Glutamatergic neuron (in vitro differentiated cells): ENCODE measurements around the gene NTN1. TPM values are rescaled to one million over a fixed set of nuclear protein-coding genes. Genes with fewer than 3 reads are reported as not detected.

Source experiments
- DNase-seq: peaks from one replicate; pipeline ENCODE4 v3.0.0; 2022
- H3K27ac Mint-ChIP-seq: one replicate; pipeline ENCODE4 v1.8.0; 2020; ENCODE audit warnings: mild to moderate bottlenecking, mixed read lengths, inconsistent platforms; ENCODE audit not compliant: unreplicated experiment
- H3K27me3 Mint-ChIP-seq: one replicate; pipeline ENCODE4 v1.8.0; 2020; ENCODE audit warnings: mild to moderate bottlenecking, moderate library complexity, mixed read lengths, inconsistent platforms; ENCODE audit not compliant: unreplicated experiment
- H3K36me3 Mint-ChIP-seq: one replicate; pipeline ENCODE4 v1.8.0; 2020; ENCODE audit warnings: mild to moderate bottlenecking, mixed read lengths, inconsistent platforms; ENCODE audit not compliant: unreplicated experiment
- H3K4me1 Mint-ChIP-seq: one replicate; pipeline ENCODE4 v1.8.0; 2020; ENCODE audit warnings: mild to moderate bottlenecking, low read depth, mixed read lengths, inconsistent platforms; ENCODE audit not compliant: unreplicated experiment
- H3K4me3 Mint-ChIP-seq: one replicate; pipeline ENCODE4 v1.8.0; 2020; ENCODE audit warnings: mild to moderate bottlenecking, mixed read lengths, inconsistent platforms; ENCODE audit not compliant: unreplicated experiment
- H3K9me3 Mint-ChIP-seq: one replicate; pipeline ENCODE4 v1.8.0; 2020; ENCODE audit warnings: mild to moderate bottlenecking, moderate library complexity, mixed read lengths, inconsistent platforms; ENCODE audit not compliant: unreplicated experiment
- CTCF ChIP-seq: fragments of 200-600 bp; sonication (generic); IDR thresholded peaks from one replicate; pipeline ENCODE4 v1.5.0; 2021; ENCODE audit not compliant: partially characterized antibody, unreplicated experiment
- total RNA-seq: library from RNA; stranded (reverse); fragmentation: NEBNext Ultra II Directional; extraction: Animal tissue kit (Norgen Biotek cat#: 25700); gene quantifications from one replicate; pipeline ENCODE4 v1.2.1, GENCODE V29; 2021; ENCODE audit not compliant: unreplicated experiment

NTN1 gene
- total RNA-seq, 1 donor from 2014 or later = 0.76 TPM

- Mint-ChIP-seq H3K27ac (no peak overlapping the region), H3K4me1 (no peaks in the 10 kb centered on the region), H3K4me3 (no peak overlapping the region), H3K27me3 (no peaks in the 10 kb centered on the region), H3K9me3 (peaks cover 3% of the 10 kb centered on the region), H3K36me3 (no peaks in the 10 kb centered on the region)
- TF ChIP-seq CTCF = no peak
- DNase-seq = no peak
These were observed 103.2 kb downstream of the NTN1 start for GRCh38 chr17:9124554-9124935.

DNA sequence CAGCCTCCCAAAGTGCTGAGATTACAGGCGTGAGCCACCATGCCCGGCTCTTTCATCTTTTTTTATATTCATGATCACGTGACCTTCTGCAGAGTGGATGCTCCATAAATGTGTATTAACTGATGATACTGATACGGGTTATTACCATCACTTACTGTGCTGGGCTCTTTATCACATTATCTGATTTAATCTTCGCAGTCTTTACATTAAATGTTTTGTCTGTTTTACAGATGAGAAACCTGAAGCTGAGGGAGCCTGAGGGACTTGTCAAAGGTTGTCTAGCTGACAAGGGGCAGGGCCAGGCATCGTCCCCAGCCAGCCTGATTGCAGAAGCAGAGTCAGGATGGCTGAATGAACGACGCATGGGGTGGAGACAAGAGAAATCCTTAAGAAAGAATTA lies 104.4 kb downstream of the NTN1 start:
- Mint-ChIP-seq H3K36me3 (peaks cover 3% of the 10 kb centered on the region), H3K9me3 (peaks cover 3% of the 10 kb centered on the region), H3K4me3 (peak overlapping the region; percentile 49), H3K4me1 (no peaks in the 10 kb centered on the region), H3K27me3 (peaks cover 5% of the 10 kb centered on the region), H3K27ac (no peak overlapping the region)
- DNase-seq = no peak
- no peak for TF ChIP-seq CTCF

DNA sequence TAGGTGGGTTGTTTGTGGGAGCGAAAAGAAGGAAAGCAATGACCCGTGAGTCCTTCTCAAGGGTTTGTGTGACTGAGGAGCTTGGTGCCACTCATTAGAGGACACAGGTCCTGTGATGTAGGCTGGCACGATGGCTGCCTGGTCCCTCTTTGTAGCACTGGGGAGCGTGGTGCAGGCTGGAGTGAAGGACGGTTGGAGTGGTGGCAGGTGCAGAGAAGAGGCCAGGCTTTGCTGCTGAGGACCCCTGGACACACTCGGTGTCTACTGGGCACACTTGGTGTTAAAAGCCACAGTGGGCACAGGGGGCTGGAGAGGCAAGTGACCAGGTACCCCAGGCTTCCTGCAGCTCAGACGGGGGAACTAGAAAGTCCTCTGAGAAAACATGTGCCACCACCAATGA lies 106.0 kb downstream of the NTN1 start:
- H3K4me1 Mint-ChIP-seq = no peaks in the 10 kb centered on the region
- H3K27ac Mint-ChIP-seq = no peak overlapping the region
- TF ChIP-seq CTCF = no peak
- H3K36me3 Mint-ChIP-seq = peaks cover 5% of the 10 kb centered on the region
- no peak overlapping the region for H3K4me3 Mint-ChIP-seq
- H3K9me3 Mint-ChIP-seq = peaks cover 3% of the 10 kb centered on the region
- H3K27me3 Mint-ChIP-seq = peaks cover 8% of the 10 kb centered on the region
- no peak for DNase-seq

GRCh38 chr17:9131371-9131770 lies 110.1 kb downstream of the NTN1 start:
- peaks cover 5% of the 10 kb centered on the region for H3K36me3 Mint-ChIP-seq

DNA sequence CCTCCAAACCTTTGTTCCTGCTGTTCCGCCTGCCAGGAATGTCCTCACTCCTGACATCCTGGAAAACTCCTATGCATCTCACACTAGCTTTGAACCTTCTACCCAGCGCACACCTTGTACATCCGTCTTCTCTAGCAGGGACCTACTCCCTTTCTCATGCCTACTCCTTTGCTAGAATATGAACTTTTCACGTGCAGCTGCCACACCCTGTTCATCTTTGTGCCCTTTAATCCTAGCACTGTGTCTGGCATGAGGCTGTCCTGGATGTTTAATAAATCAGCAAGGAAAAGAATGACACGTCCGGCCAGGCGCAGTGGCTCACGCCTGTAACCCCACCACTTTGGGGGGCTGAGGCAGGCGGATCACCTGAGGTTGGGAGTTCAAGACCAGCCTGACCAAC lies 111.0 kb downstream of the NTN1 start:
- H3K4me1 Mint-ChIP-seq = peaks cover 2% of the 10 kb centered on the region
- H3K9me3 Mint-ChIP-seq = no peaks in the 10 kb centered on the region
- H3K27me3 Mint-ChIP-seq = peaks cover 10% of the 10 kb centered on the region
- H3K36me3 Mint-ChIP-seq = peaks cover 5% of the 10 kb centered on the region
- no peak overlapping the region for H3K4me3 Mint-ChIP-seq
- no peak for DNase-seq
- no peak for TF ChIP-seq CTCF
- H3K27ac Mint-ChIP-seq = no peak overlapping the region

More at GRCh38 chr17:9131371-9131770, 110.1 kb downstream of the NTN1 start:
- Mint-ChIP-seq H3K9me3 (no peaks in the 10 kb centered on the region), H3K27ac (no peak overlapping the region), H3K4me1 (peaks cover 2% of the 10 kb centered on the region), H3K27me3 (peaks cover 10% of the 10 kb centered on the region), H3K4me3 (no peak overlapping the region)
- TF ChIP-seq CTCF = no peak
- DNase-seq = no peak
